Astrocyte of the cerebellum (primary cell): ENCODE data around the gene COX8C.

ENCODE experiments used
- DNase-seq: peaks from one replicate; pipeline ENCODE4 v3.0.0-alpha.2; 2011; ENCODE audit warnings: low read depth
- H3K4me3 ChIP-seq: 2 replicates; pipeline ENCODE4 v1.5.1; 2011; ENCODE audit warnings: mild to moderate bottlenecking, low read depth, low read length, moderate library complexity
- in situ Hi-C: cut with HindIII; loops from 2 replicates; pipeline ENCODE4 v1.10.0; 2017; ENCODE audit warnings: low sequenced_read_pairs
- TF ChIP-seq, protein P1 (sequence below): IDR thresholded peaks from 2 replicates; pipeline ENCODE4 v1.5.1; 2012; ENCODE audit warnings: low read length, low read depth, moderate library complexity, mild to moderate bottlenecking; ENCODE audit errors: missing control alignments

The COX8C gene

DNA sequence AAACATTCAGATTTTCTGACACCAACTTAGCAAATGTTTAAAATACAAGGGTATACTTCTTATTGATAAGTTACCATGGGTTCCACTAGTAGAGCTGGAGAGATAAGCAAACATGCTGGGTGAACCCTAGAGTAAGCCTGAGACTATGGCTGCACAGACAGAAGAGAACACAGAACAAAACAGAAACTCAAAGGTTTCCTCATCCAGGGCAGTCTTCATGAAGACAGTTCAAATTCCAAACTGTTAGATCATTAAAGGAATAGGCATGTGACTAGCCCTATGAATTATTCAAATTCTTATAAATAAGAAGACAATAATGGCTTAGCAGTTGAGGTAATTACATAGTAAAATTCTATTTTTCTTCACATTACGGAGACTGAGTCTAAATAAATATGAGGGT lies 42.2 kb upstream of the COX8C start:
- TF ChIP-seq, protein P1, sequence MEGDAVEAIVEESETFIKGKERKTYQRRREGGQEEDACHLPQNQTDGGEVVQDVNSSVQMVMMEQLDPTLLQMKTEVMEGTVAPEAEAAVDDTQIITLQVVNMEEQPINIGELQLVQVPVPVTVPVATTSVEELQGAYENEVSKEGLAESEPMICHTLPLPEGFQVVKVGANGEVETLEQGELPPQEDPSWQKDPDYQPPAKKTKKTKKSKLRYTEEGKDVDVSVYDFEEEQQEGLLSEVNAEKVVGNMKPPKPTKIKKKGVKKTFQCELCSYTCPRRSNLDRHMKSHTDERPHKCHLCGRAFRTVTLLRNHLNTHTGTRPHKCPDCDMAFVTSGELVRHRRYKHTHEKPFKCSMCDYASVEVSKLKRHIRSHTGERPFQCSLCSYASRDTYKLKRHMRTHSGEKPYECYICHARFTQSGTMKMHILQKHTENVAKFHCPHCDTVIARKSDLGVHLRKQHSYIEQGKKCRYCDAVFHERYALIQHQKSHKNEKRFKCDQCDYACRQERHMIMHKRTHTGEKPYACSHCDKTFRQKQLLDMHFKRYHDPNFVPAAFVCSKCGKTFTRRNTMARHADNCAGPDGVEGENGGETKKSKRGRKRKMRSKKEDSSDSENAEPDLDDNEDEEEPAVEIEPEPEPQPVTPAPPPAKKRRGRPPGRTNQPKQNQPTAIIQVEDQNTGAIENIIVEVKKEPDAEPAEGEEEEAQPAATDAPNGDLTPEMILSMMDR, result no peak
- DNase-seq, result no peak
- H3K4me3 ChIP-seq, result no peak overlapping the region
- in situ Hi-C loops, result no loop called here

DNA sequence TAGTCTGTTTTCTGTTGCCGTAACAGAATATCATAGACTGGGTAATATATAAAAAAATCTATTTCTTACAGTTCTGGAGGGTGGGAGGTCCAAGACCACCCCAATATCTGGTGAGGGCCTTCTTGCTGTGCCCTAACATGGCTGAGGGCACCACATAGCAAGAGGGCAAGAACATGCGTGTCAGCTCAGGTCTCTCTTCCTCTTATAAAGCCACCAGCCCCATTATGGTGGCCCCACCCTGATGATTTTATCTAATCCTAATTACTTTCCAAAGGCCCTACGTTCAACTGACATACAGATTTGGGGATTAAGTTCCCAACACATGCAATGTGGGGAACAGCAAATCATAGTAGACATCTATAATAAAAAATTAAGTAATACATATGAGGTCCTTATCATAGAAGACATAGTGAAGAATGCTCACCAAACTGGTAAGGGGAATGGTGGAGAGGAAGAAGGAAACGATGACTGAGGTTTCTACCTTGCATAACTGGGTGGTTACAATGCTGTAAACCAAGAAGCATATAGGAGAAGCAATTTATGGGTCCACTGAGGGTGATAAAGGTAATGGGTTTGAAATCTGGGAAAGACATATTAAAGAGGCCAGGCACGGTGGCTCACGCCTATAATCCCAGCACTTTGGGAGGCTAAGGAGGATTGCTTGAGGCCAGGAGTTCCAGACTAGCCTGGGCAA lies 41.1 kb upstream of the COX8C start:
- in situ Hi-C loops, result no loop called here
- no peak for DNase-seq
- no peak overlapping the region for H3K4me3 ChIP-seq
- TF ChIP-seq, protein P1, result no peak

- TF ChIP-seq, protein P1, result no peak
- no peak overlapping the region for H3K4me3 ChIP-seq
- in situ Hi-C loops, result no loop called here
- no peak for DNase-seq
These were observed 40.2 kb upstream of the COX8C start for GRCh38 chr14:93306812-93307211.

GRCh38 chr14:93308686-93309345 lies 38.2 kb upstream of the COX8C start:
- TF ChIP-seq, protein P1, result no peak
- H3K4me3 ChIP-seq, result no peak overlapping the region
- in situ Hi-C loops, result no loop called here
- no peak for DNase-seq

- in situ Hi-C loops, result no loop called here
- no peak overlapping the region for H3K4me3 ChIP-seq
- DNase-seq, result no peak
- TF ChIP-seq, protein P1, result no peak
These were observed 37.5 kb upstream of the COX8C start for GRCh38 chr14:93309427-93309966.

- in situ Hi-C loops, result no loop called here
- TF ChIP-seq, protein P1, result no peak
- no peak overlapping the region for H3K4me3 ChIP-seq
- no peak for DNase-seq
These were observed 35.9 kb upstream of the COX8C start for GRCh38 chr14:93311082-93311481.
